ENCODE measurements around the gene EVA1A. TPM values are rescaled to one million over a fixed set of nuclear protein-coding genes. Genes with fewer than 3 reads are reported as not detected.

EVA1A gene
- total and polyA plus RNA-seq, 12 donors = 0.17 to 3.4 (median 0.99) TPM

GRCh38 chr2:75450068-75450467 lies 110.7 kb downstream of the EVA1A start:
- ATAC-seq = no peak
- intact Hi-C loops (cut with DNase I) = no loop called here
- H3K4me1 ChIP-seq = no peaks in the 10 kb centered on the region
- TF ChIP-seq CTCF (IDR thresholded peaks at IDR 0.05) = no peak
- DNase-seq = no peak
- no peaks in the 10 kb centered on the region for H3K36me3 ChIP-seq
- no peak overlapping the region for H3K27ac ChIP-seq
- H3K4me3 ChIP-seq = no peak overlapping the region
- H3K27me3 ChIP-seq = no peaks in the 10 kb centered on the region
- peaks cover 0 to 19% (median 5%) of the 10 kb centered on the region in 11 donors for H3K9me3 ChIP-seq
- 84 to 86% methylated on average over 1 of the region's 1 CpG for WGBS, 2 donors

- H3K9me3 ChIP-seq = peaks cover 0 to 19% (median 5%) of the 10 kb centered on the region in 11 donors
- H3K27me3 ChIP-seq = no peaks in the 10 kb centered on the region
- ATAC-seq (no peak), DNase-seq (no peak)
- intact Hi-C loops (cut with DNase I) = no loop called here
- no peaks in the 10 kb centered on the region for H3K4me1 ChIP-seq
- no peaks in the 10 kb centered on the region for H3K36me3 ChIP-seq
- no peak for TF ChIP-seq CTCF (IDR thresholded peaks at IDR 0.05)
- H3K4me3 ChIP-seq = no peak overlapping the region
- 87 to 88% methylated on average over 5 of the region's 5 CpGs for WGBS, 2 donors
- H3K27ac ChIP-seq = no peak overlapping the region
Measured at GRCh38 chr2:75447176-75447575, 113.6 kb downstream of the EVA1A start.

Other genes with a start within 250 kb of the EVA1A start
- 10 to 100 TPM; 43.0 to 70.7 (median 64.1) TPM for gene MRPL19, start 85.8 kb upstream of the EVA1A start, total RNA-seq
- gene MRPL19, start 85.8 kb upstream of the EVA1A start, polyA plus RNA-seq = 10 to 100 TPM; 12.2 to 21.9 TPM
- gene GCFC2, start 150.0 kb upstream of the EVA1A start, total RNA-seq = 10 to 100 TPM in 9 of 10 donors, 1 to 10 TPM in 1; 9.5 to 15.3 (median 12.8) TPM
- gene GCFC2, start 150.0 kb upstream of the EVA1A start, polyA plus RNA-seq = 10 to 100 TPM in 1 of 2 donors, 1 to 10 TPM in 1; 7.7 to 23.0 TPM

Data from heart right ventricle (tissue), 16 donors.